ENCODE measurements around the gene RNLS.

Gene RNLS

GRCh38 chr10:88423732-88424131 is 159.4 kb downstream of the RNLS start:
- no peak for DNase-seq

- DNase-seq = no peak
Observed at GRCh38 chr10:88421590-88421989, 161.5 kb downstream of the RNLS start.

GRCh38 chr10:88418871-88419270 is 164.2 kb downstream of the RNLS start:
- DNase-seq = no peak

- DNase-seq = peak; percentile 42
Observed at GRCh38 chr10:88417387-88418030, 165.6 kb downstream of the RNLS start.

- no peak for DNase-seq
Observed at GRCh38 chr10:88416801-88417200, 166.3 kb downstream of the RNLS start.

- DNase-seq = no peak
Observed at GRCh38 chr10:88415533-88416130, 167.5 kb downstream of the RNLS start.

GRCh38 chr10:88413412-88413811 is 169.7 kb downstream of the RNLS start:
- no peak for DNase-seq

GRCh38 chr10:88411772-88412349 is 171.3 kb downstream of the RNLS start:
- DNase-seq = no peak

GRCh38 chr10:88409824-88410223 is 173.3 kb downstream of the RNLS start:
- no peak for DNase-seq

GRCh38 chr10:88409236-88409635 is 173.9 kb downstream of the RNLS start:
- no peak for DNase-seq

- no peak for DNase-seq
Observed at GRCh38 chr10:88408096-88408495, 175.0 kb downstream of the RNLS start.

- no peak for DNase-seq
Observed at GRCh38 chr10:88404133-88404532, 179.0 kb downstream of the RNLS start.

- DNase-seq = peak; percentile 37
Observed at GRCh38 chr10:88401671-88402347, 181.3 kb downstream of the RNLS start.

- DNase-seq = no peak
Observed at GRCh38 chr10:88399240-88399639, 183.9 kb downstream of the RNLS start.

- DNase-seq = peak; percentile 19
Observed at GRCh38 chr10:88395677-88396076, 187.4 kb downstream of the RNLS start.

- DNase-seq = no peak
Observed at GRCh38 chr10:88392222-88392621, 190.9 kb downstream of the RNLS start.

GRCh38 chr10:88390041-88390440 is 193.1 kb downstream of the RNLS start:
- no peak for DNase-seq

- peak; percentile 55 for DNase-seq
Observed at GRCh38 chr10:88389456-88389855, 193.7 kb downstream of the RNLS start.

GRCh38 chr10:88388324-88388723 is 194.8 kb downstream of the RNLS start:
- no peak for DNase-seq

GRCh38 chr10:88386821-88387773 is 196.0 kb downstream of the RNLS start:
- peak; percentile 69 for DNase-seq

GRCh38 chr10:88386204-88386788 is 196.8 kb downstream of the RNLS start:
- peak; percentile 45 for DNase-seq

GRCh38 chr10:88385601-88386203 is 197.4 kb downstream of the RNLS start:
- peak; percentile 93 for DNase-seq
